Breast epithelium (tissue), 4 donors: Measurements from ENCODE around the gene ENO4. TPM values are rescaled to one million over a fixed set of nuclear protein-coding genes. Genes with fewer than 3 reads are reported as not detected.

Source experiments
- DNase-seq, 2 donors: peaks; one replicate each; pipeline ENCODE4 v3.0.0-alpha.2; 2019; ENCODE audit warnings: low spot score in 2 of 2
- H3K27ac ChIP-seq, 2 donors: fragments of 200-600 bp; sonication (generic) in 1 of 2; one replicate each; pipeline ENCODE4 v1.5.1; 2016 to 2019; ENCODE audit warnings: mild to moderate bottlenecking in 1 of 2
- H3K27me3 ChIP-seq, 2 donors: fragments of 200-600 bp; sonication (generic) in 1 of 2; one replicate each; pipeline versions ENCODE4 v1.5.1 to v1.6.0; 2017 to 2019; ENCODE audit warnings: control low read depth in 1 of 2, mild to moderate bottlenecking in 1 of 2
- H3K36me3 ChIP-seq: fragments of 200-600 bp; one replicate; pipeline ENCODE4 v1.5.1; 2019
- H3K4me1 ChIP-seq, 2 donors: fragments of 200-600 bp; sonication (generic); one replicate each; pipeline ENCODE4 v1.5.1; 2016 to 2019; ENCODE audit warnings: control low read depth in 1 of 2
- H3K4me3 ChIP-seq, 3 donors: fragments of 200-600 bp; sonication (generic); 1 replicate in 2 of 3; 2 replicates in 1 of 3; pipeline ENCODE4 v1.5.1; 2016 to 2019; ENCODE audit warnings: mild to moderate bottlenecking in 3 of 3, moderate library complexity in 2 of 3
- H3K9me3 ChIP-seq, 2 donors: fragments of 200-600 bp; sonication (generic) in 1 of 2; one replicate each; pipeline ENCODE4 v1.5.1; 2016 to 2019; ENCODE audit warnings: control low read depth in 1 of 2
- CTCF ChIP-seq, 3 donors: fragments of 450-650 bp; IDR thresholded peaks; one replicate each; pipeline ENCODE4 v1.5.1; 2016 to 2017; ENCODE audit warnings: antibody characterized with exemption in 3 of 3, mild to moderate bottlenecking in 3 of 3, moderate library complexity in 3 of 3
- POLR2A ChIP-seq: fragments of 450-650 bp; IDR thresholded peaks from one replicate; pipeline ENCODE4 v1.6.1; 2016; ENCODE audit warnings: antibody characterized with exemption, mild to moderate bottlenecking, moderate library complexity
- POLR2AphosphoS5 ChIP-seq, 3 donors: sonication (generic); formaldehyde crosslinking; IDR thresholded peaks; one replicate each; pipeline ENCODE4 v1.6.1; 2017; ENCODE audit warnings: antibody characterized with exemption in 3 of 3
- intact Hi-C: fragments of 100-400 bp; cut with DNase I; formaldehyde crosslinking; loops from one replicate; pipeline ENCODE4 v1.15.1; 2023; ENCODE audit warnings: low total_unique reads
- total RNA-seq, 3 donors: library from RNA; depleted of rRNA; stranded (reverse); fragments of >200 nt; gene quantifications; one replicate each; pipeline ENCODE4 v1.1.0, GENCODE V29; 2016

The ENO4 gene
- total RNA-seq, 3 donors from 2014 or later = 0.16 to 1.9 (median 0.66) TPM

- intact Hi-C loops = no loop called here
- Histone ChIP-seq H3K27ac (no peak overlapping the region), H3K9me3 (no peaks in the 10 kb centered on the region), H3K27me3 (no peaks in the 10 kb centered on the region), H3K4me1 (no peaks in the 10 kb centered on the region), H3K4me3 (no peak overlapping the region), H3K36me3 (no peaks in the 10 kb centered on the region)
- no peak for TF ChIP-seq CTCF (IDR thresholded peaks at IDR 0.05)
- no peak for TF ChIP-seq POLR2A
- TF ChIP-seq POLR2AphosphoS5 (IDR thresholded peaks at IDR 0.05) = no peak
- no peak for DNase-seq
Observed at GRCh38 chr10:116853701-116854100, 4.4 kb downstream of the ENO4 start.

GRCh38 chr10:116857156-116857555, 7.9 kb downstream of the ENO4 start:
- no peaks in the 10 kb centered on the region for H3K9me3 ChIP-seq
- H3K4me1 ChIP-seq = no peaks in the 10 kb centered on the region
- H3K27ac ChIP-seq = no peak overlapping the region
- intact Hi-C loops = no loop called here
- no peaks in the 10 kb centered on the region for H3K36me3 ChIP-seq
- no peak overlapping the region for H3K4me3 ChIP-seq
- no peaks in the 10 kb centered on the region for H3K27me3 ChIP-seq
- TF ChIP-seq POLR2A (no peak), POLR2AphosphoS5 (IDR thresholded peaks at IDR 0.05) (no peak), CTCF (IDR thresholded peaks at IDR 0.05) (no peak)
- DNase-seq = no peak

- Histone ChIP-seq H3K4me1 (no peaks in the 10 kb centered on the region), H3K36me3 (no peaks in the 10 kb centered on the region), H3K4me3 (no peak overlapping the region), H3K9me3 (no peaks in the 10 kb centered on the region), H3K27me3 (no peaks in the 10 kb centered on the region), H3K27ac (no peak overlapping the region)
- intact Hi-C loops = no loop called here
- TF ChIP-seq POLR2AphosphoS5 (IDR thresholded peaks at IDR 0.05) (no peak), POLR2A (no peak), CTCF (IDR thresholded peaks at IDR 0.05) (no peak)
- DNase-seq = no peak
Observed at GRCh38 chr10:116861796-116862195, 12.5 kb downstream of the ENO4 start.

DNA sequence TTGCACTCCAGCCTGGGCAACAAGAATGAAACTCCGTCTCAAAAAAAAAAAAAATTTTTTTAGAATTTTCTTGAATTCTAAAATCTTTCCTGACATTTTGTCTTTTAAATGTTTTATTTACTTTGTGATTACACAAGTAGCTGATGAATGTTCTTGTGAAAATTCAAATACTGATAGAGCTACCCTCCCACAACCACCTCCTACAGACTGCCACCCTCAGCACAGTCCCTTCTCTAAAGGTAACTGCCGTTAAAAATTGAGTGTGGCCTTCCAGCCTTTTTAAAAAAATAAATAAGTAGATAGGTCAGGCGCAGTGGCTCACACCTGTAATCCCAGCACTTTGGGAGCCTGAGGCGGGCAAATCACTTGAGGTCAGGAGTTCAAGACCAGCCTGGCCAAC, 15.1 kb downstream of the ENO4 start:
- H3K36me3 ChIP-seq = no peaks in the 10 kb centered on the region
- H3K27ac ChIP-seq = no peak overlapping the region
- no peak overlapping the region for H3K4me3 ChIP-seq
- DNase-seq = no peak
- intact Hi-C loops = no loop called here
- no peaks in the 10 kb centered on the region for H3K4me1 ChIP-seq
- TF ChIP-seq CTCF (IDR thresholded peaks at IDR 0.05) = no peak
- TF ChIP-seq POLR2A = no peak
- TF ChIP-seq POLR2AphosphoS5 (IDR thresholded peaks at IDR 0.05) = no peak
- no peaks in the 10 kb centered on the region for H3K27me3 ChIP-seq
- no peaks in the 10 kb centered on the region for H3K9me3 ChIP-seq

- Histone ChIP-seq H3K36me3 (no peaks in the 10 kb centered on the region), H3K9me3 (no peaks in the 10 kb centered on the region), H3K27ac (no peak overlapping the region), H3K4me1 (no peaks in the 10 kb centered on the region), H3K27me3 (no peaks in the 10 kb centered on the region), H3K4me3 (no peak overlapping the region)
- no peak for TF ChIP-seq POLR2AphosphoS5 (IDR thresholded peaks at IDR 0.05)
- no peak for TF ChIP-seq CTCF (IDR thresholded peaks at IDR 0.05)
- intact Hi-C loops = no loop called here
- DNase-seq = no peak
Observed at GRCh38 chr10:116866066-116866465, 16.8 kb downstream of the ENO4 start.
